Raji (cell line): Measurements from ENCODE around the gene OGFOD2.

ENCODE experiments used
- POLR2A ChIP-seq: IDR thresholded peaks from 2 replicates; pipeline ENCODE4 v1.6.1; 2011; ENCODE audit warnings: low read depth, low read length, control low read depth; ENCODE audit not compliant: insufficient read depth

OGFOD2 gene

GRCh38 chr12:122990961-122991622 lies 16.0 kb downstream of the OGFOD2 start:
- TF ChIP-seq POLR2A, result no peak

GRCh38 chr12:122991623-122992275 lies 16.7 kb downstream of the OGFOD2 start:
- no peak for TF ChIP-seq POLR2A

- no peak for TF ChIP-seq POLR2A
Observed at GRCh38 chr12:122992386-122992785, 17.3 kb downstream of the OGFOD2 start.

- TF ChIP-seq POLR2A, result no peak
Observed at GRCh38 chr12:122994140-122994675, 19.2 kb downstream of the OGFOD2 start.

GRCh38 chr12:122994781-122995502 lies 19.9 kb downstream of the OGFOD2 start:
- TF ChIP-seq POLR2A, result no peak

- TF ChIP-seq POLR2A, result no peak
Observed at GRCh38 chr12:122995503-122996187, 20.6 kb downstream of the OGFOD2 start.

GRCh38 chr12:122996188-122996601 lies 21.2 kb downstream of the OGFOD2 start:
- no peak for TF ChIP-seq POLR2A

GRCh38 chr12:122996621-122997342 lies 21.7 kb downstream of the OGFOD2 start:
- TF ChIP-seq POLR2A, result no peak

- no peak for TF ChIP-seq POLR2A
Observed at GRCh38 chr12:122997343-122998250, 22.6 kb downstream of the OGFOD2 start.

- TF ChIP-seq POLR2A, result no peak
Observed at GRCh38 chr12:122998316-122998715, 23.3 kb downstream of the OGFOD2 start.

- no peak for TF ChIP-seq POLR2A
Observed at GRCh38 chr12:122999196-122999946, 24.3 kb downstream of the OGFOD2 start.

GRCh38 chr12:122999986-123000420 lies 25.0 kb downstream of the OGFOD2 start:
- no peak for TF ChIP-seq POLR2A

GRCh38 chr12:123000578-123000977 lies 25.5 kb downstream of the OGFOD2 start:
- TF ChIP-seq POLR2A, result no peak
